H9 (cell line): ENCODE data around the gene TRMT10C. TPM values are rescaled to one million over a fixed set of nuclear protein-coding genes. Genes with fewer than 3 reads are reported as not detected.

ENCODE experiments used
- DNase-seq: peaks from one replicate; pipeline ENCODE4 v3.0.0-alpha.2; 2017
- H2AFZ ChIP-seq: one replicate; pipeline ENCODE4 v1.6.1; 2013; ENCODE audit warnings: mild to moderate bottlenecking, low read length, control low read depth, moderate library complexity
- H2AK5ac ChIP-seq: 2 replicates; pipeline ENCODE4 v1.6.1; 2013; ENCODE audit warnings: low read length, control low read depth, mixed read lengths; ENCODE audit not compliant: insufficient read length
- H2BK120ac ChIP-seq: one replicate; pipeline ENCODE4 v1.6.1; 2013; ENCODE audit warnings: low read depth, mild to moderate bottlenecking, low read length, control low read depth, inconsistent platforms; ENCODE audit not compliant: poor library complexity, severe bottlenecking
- H2BK12ac ChIP-seq: 2 replicates; pipeline ENCODE4 v1.6.1; 2013; ENCODE audit warnings: low read length, control low read depth, mixed read lengths, low read depth; ENCODE audit not compliant: insufficient read length
- H2BK15ac ChIP-seq: 2 replicates; pipeline ENCODE4 v1.6.1; 2013; ENCODE audit warnings: low read depth, low read length, control low read depth
- H2BK20ac ChIP-seq: one replicate; pipeline ENCODE4 v1.6.1; 2013; ENCODE audit warnings: low read depth, mild to moderate bottlenecking, low read length, control low read depth, inconsistent platforms; ENCODE audit not compliant: poor library complexity, severe bottlenecking
- H2BK5ac ChIP-seq: 2 replicates; pipeline ENCODE4 v1.6.1; 2013; ENCODE audit warnings: low read length, control low read depth, mixed read lengths; ENCODE audit not compliant: insufficient read length
- H3K14ac ChIP-seq: 2 replicates; pipeline ENCODE4 v1.6.1; 2013; ENCODE audit warnings: low read length, control low read depth; ENCODE audit not compliant: insufficient read depth
- H3K18ac ChIP-seq: 2 replicates; pipeline ENCODE4 v1.6.1; 2013; ENCODE audit warnings: low read depth, mild to moderate bottlenecking, mixed read lengths, low read length, control low read depth; ENCODE audit not compliant: insufficient read length
- H3K23ac ChIP-seq: 2 replicates; pipeline ENCODE4 v1.6.1; 2013; ENCODE audit warnings: low read length, control low read depth, mixed read lengths, low read depth; ENCODE audit not compliant: insufficient read length
- H3K23me2 ChIP-seq: 2 replicates; pipeline ENCODE4 v1.6.1; 2013; ENCODE audit warnings: low read depth, mild to moderate bottlenecking, mixed read lengths, low read length, control low read depth; ENCODE audit not compliant: insufficient read length, poor library complexity, severe bottlenecking
- H3K27ac ChIP-seq: 2 replicates; pipeline ENCODE4 v1.5.1; 2013; ENCODE audit warnings: low read length, control low read depth, mixed read lengths, low read depth; ENCODE audit not compliant: insufficient read length
- H3K27me3 ChIP-seq: 2 replicates; pipeline ENCODE4 v1.6.1; 2013; ENCODE audit warnings: low read length, control low read depth, inconsistent platforms; ENCODE audit not compliant: insufficient read depth
- H3K4ac ChIP-seq: 2 replicates; pipeline ENCODE4 v1.6.1; 2013; ENCODE audit warnings: low read depth, mild to moderate bottlenecking, control low read depth, inconsistent platforms, low read length, moderate library complexity
- H3K4me1 ChIP-seq: 2 replicates; pipeline ENCODE4 v1.6.1; 2013; ENCODE audit warnings: low read length, control low read depth, inconsistent platforms; ENCODE audit not compliant: insufficient read depth
- H3K4me2 ChIP-seq: 2 replicates; pipeline ENCODE4 v1.6.1; 2013; ENCODE audit warnings: low read length, control low read depth, mixed read lengths; ENCODE audit not compliant: insufficient read length, insufficient read depth
- H3K56ac ChIP-seq: 2 replicates; pipeline ENCODE4 v1.6.1; 2013; ENCODE audit warnings: low read depth, mild to moderate bottlenecking, mixed read lengths, low read length, control low read depth; ENCODE audit not compliant: insufficient read length
- H3K79me1 ChIP-seq: 2 replicates; pipeline ENCODE4 v1.6.1; 2013; ENCODE audit warnings: low read depth, mild to moderate bottlenecking, moderate library complexity, low read length, control low read depth, inconsistent platforms; ENCODE audit not compliant: insufficient read depth, poor library complexity, severe bottlenecking
- H3K79me2 ChIP-seq: 2 replicates; pipeline ENCODE4 v1.6.1; 2013; ENCODE audit warnings: low read length, control low read depth, inconsistent platforms; ENCODE audit not compliant: insufficient read depth
- H3K9ac ChIP-seq: 2 replicates; pipeline ENCODE4 v1.6.1; 2013; ENCODE audit warnings: low read length, control low read depth, mixed read lengths; ENCODE audit not compliant: insufficient read length; ENCODE audit errors: extremely low read depth
- H3K9me3 ChIP-seq: one replicate; pipeline ENCODE4 v1.6.1; 2013; ENCODE audit warnings: low read depth, low read length, inconsistent platforms; ENCODE audit not compliant: control insufficient read depth
- H3T11ph ChIP-seq: one replicate; pipeline ENCODE4 v1.6.1; 2013; ENCODE audit warnings: mild to moderate bottlenecking, low read length, control low read depth, inconsistent platforms
- H4K20me1 ChIP-seq: one replicate; pipeline ENCODE4 v1.6.1; 2013; ENCODE audit not compliant: control insufficient read depth, insufficient read length, insufficient read depth
- H4K5ac ChIP-seq: 2 replicates; pipeline ENCODE4 v1.6.1; 2013; ENCODE audit warnings: low read depth, mild to moderate bottlenecking, mixed read lengths, low read length, control low read depth; ENCODE audit not compliant: insufficient read length
- H4K8ac ChIP-seq: replicated peaks from 2 replicates; pipeline ENCODE4 v1.6.1; 2013; ENCODE audit warnings: low read length, control low read depth, mixed read lengths, low read depth; ENCODE audit not compliant: insufficient read length
- H4K91ac ChIP-seq: 2 replicates; pipeline ENCODE4 v1.6.1; 2013; ENCODE audit warnings: low read depth, mild to moderate bottlenecking, moderate library complexity, mixed read lengths, low read length, control low read depth; ENCODE audit not compliant: insufficient read length
- H3K27ac Mint-ChIP-seq, 3 experiments: 2 replicates in 2 of 3; 3 replicates in 1 of 3; pipeline ENCODE4 v1.8.0; 2020 to 2021; ENCODE audit warnings: mixed read lengths in 3 of 3, mild to moderate bottlenecking in 1 of 3, moderate library complexity in 1 of 3
- H3K27me3 Mint-ChIP-seq: 2 replicates; pipeline ENCODE4 v1.8.0; 2021; ENCODE audit warnings: low read depth, mild to moderate bottlenecking, moderate library complexity, mixed read lengths
- H3K36me3 Mint-ChIP-seq, 3 experiments: 2 replicates in 2 of 3; 3 replicates in 1 of 3; pipeline ENCODE4 v1.8.0; 2020 to 2021; ENCODE audit warnings: low read depth in 3 of 3, mixed read lengths in 3 of 3; ENCODE audit not compliant: insufficient read depth in 1 of 3
- H3K4me1 Mint-ChIP-seq, 2 experiments: 2 replicates each; pipeline ENCODE4 v1.8.0; 2020; ENCODE audit warnings: mixed read lengths in 2 of 2
- H3K4me3 Mint-ChIP-seq, 2 experiments: 2 replicates in 1 of 2; 3 replicates in 1 of 2; pipeline ENCODE4 v1.8.0; 2020 to 2021; ENCODE audit warnings: mild to moderate bottlenecking in 2 of 2, mixed read lengths in 2 of 2, moderate library complexity in 1 of 2
- H3K9me3 Mint-ChIP-seq, 2 experiments: 2 replicates in 1 of 2; 3 replicates in 1 of 2; pipeline ENCODE4 v1.8.0; 2020; ENCODE audit warnings: mild to moderate bottlenecking in 2 of 2, mixed read lengths in 2 of 2, moderate library complexity in 1 of 2
- WGBS: extraction: QIAGEN DNeasy Blood & Tissue Kit; methylation state at CpG from one replicate; pipeline ENCODE4 v1.1.7; 2013; ENCODE audit warnings: missing lambda C conversion rate, low lambda C conversion rate, mixed read lengths; ENCODE audit not compliant: insufficient read length; ENCODE audit errors: extremely low coverage; 5-methylcytosine and 5-hydroxymethylcytosine counted together
- total RNA-seq: library from RNA; stranded (reverse); gene quantifications from 2 replicates; pipeline ENCODE4 v1.2.1, GENCODE V29; 2021
- TF ChIP-seq, protein P1 (sequence below): fragments of 200-600 bp; sonication (generic); conservative IDR thresholded peaks from 3 replicates; pipeline ENCODE4 v1.8.0; 2021; ENCODE audit warnings: antibody characterized with exemption, mild to moderate bottlenecking

The TRMT10C gene
- total RNA-seq, 1 experiment from 2014 or later, result 53.6 TPM

GRCh38 chr3:101527906-101528305 lies 33.8 kb upstream of the TRMT10C start:
- H3K27me3 ChIP-seq, result no peaks in the 10 kb centered on the region
- Mint-ChIP-seq H3K4me3 (no peak overlapping the region), H3K4me1 (peaks cover 31 to 32% of the 10 kb centered on the region in 2 experiments), H3K27me3 (no peaks in the 10 kb centered on the region), H3K36me3 (peaks cover 16 to 24% (median 16%) of the 10 kb centered on the region in 3 experiments), H3K9me3 (peaks cover 27 to 33% of the 10 kb centered on the region in 2 experiments), H3K27ac (no peak overlapping the region)
- H3K4ac ChIP-seq, result no peak overlapping the region
- no peaks in the 10 kb centered on the region for H3K23me2 ChIP-seq
- no peak overlapping the region for H2BK12ac ChIP-seq
- no peak overlapping the region for H3K14ac ChIP-seq
- H3K18ac ChIP-seq, result no peak overlapping the region
- H4K5ac ChIP-seq, result no peak overlapping the region
- no peak overlapping the region for H3T11ph ChIP-seq
- no peak overlapping the region for H3K23ac ChIP-seq
- no peak overlapping the region for H2BK5ac ChIP-seq
- no peak overlapping the region for H2BK20ac ChIP-seq
- H3K9ac ChIP-seq, result no peak overlapping the region
- H3K79me2 ChIP-seq, result no peaks in the 10 kb centered on the region
- H2AFZ ChIP-seq, result no peak overlapping the region
- H3K4me2 ChIP-seq, result no peak overlapping the region
- DNase-seq, result no peak
- no peak overlapping the region for H3K56ac ChIP-seq
- no peaks in the 10 kb centered on the region for H4K20me1 ChIP-seq
- TF ChIP-seq, protein P1, sequence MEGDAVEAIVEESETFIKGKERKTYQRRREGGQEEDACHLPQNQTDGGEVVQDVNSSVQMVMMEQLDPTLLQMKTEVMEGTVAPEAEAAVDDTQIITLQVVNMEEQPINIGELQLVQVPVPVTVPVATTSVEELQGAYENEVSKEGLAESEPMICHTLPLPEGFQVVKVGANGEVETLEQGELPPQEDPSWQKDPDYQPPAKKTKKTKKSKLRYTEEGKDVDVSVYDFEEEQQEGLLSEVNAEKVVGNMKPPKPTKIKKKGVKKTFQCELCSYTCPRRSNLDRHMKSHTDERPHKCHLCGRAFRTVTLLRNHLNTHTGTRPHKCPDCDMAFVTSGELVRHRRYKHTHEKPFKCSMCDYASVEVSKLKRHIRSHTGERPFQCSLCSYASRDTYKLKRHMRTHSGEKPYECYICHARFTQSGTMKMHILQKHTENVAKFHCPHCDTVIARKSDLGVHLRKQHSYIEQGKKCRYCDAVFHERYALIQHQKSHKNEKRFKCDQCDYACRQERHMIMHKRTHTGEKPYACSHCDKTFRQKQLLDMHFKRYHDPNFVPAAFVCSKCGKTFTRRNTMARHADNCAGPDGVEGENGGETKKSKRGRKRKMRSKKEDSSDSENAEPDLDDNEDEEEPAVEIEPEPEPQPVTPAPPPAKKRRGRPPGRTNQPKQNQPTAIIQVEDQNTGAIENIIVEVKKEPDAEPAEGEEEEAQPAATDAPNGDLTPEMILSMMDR, result no peak
- no peak overlapping the region for H2BK120ac ChIP-seq
- peaks cover 7% of the 10 kb centered on the region for H3K9me3 ChIP-seq
- no peak overlapping the region for H3K27ac ChIP-seq
- WGBS, result no CpG with 5 or more reads among the region's 1 CpG
- no peaks in the 10 kb centered on the region for H3K79me1 ChIP-seq
- H3K4me1 ChIP-seq, result no peaks in the 10 kb centered on the region; the same call in 1 of the 2 replicates
- no peak overlapping the region for H4K8ac ChIP-seq
- H2BK15ac ChIP-seq, result no peak overlapping the region
- no peak overlapping the region for H4K91ac ChIP-seq
- no peak overlapping the region for H2AK5ac ChIP-seq
